Tibial nerve (tissue), 4 donors: ENCODE measurements around the gene ATP7B. TPM values are rescaled to one million over a fixed set of nuclear protein-coding genes. Genes with fewer than 3 reads are reported as not detected.
"Not testable (repeated sequence)": the region's sequence is repeated elsewhere in the genome, so short reads cannot be mapped to it uniquely, and the experiment has no call there.

ENCODE experiments used
- DNase-seq, 2 donors: peaks; one replicate each; pipeline ENCODE4 v3.0.0-alpha.2; 2019; ENCODE audit warnings: low spot score in 2 of 2
- H3K27ac ChIP-seq, 4 donors: fragments of 200-600 bp; sonication (generic) in 3 of 4; one replicate each; pipeline ENCODE4 v1.5.1; 2017 to 2019; ENCODE audit warnings: mild to moderate bottlenecking in 1 of 4
- H3K27me3 ChIP-seq, 2 donors: fragments of 200-600 bp; sonication (generic) in 1 of 2; one replicate each; pipeline versions ENCODE4 v1.5.1 to v1.6.0; 2017 to 2019
- H3K36me3 ChIP-seq, 3 donors: fragments of 200-600 bp; sonication (generic); one replicate each; pipeline ENCODE4 v1.5.1; 2018 to 2019
- H3K4me1 ChIP-seq, 4 donors: fragments of 200-600 bp; sonication (generic) in 3 of 4; one replicate each; pipeline ENCODE4 v1.5.1; 2017 to 2019
- H3K4me3 ChIP-seq, 4 donors: fragments of 200-600 bp; sonication (generic) in 3 of 4; one replicate each; pipeline ENCODE4 v1.5.1; 2017 to 2019; ENCODE audit warnings: mild to moderate bottlenecking in 1 of 4, moderate library complexity in 1 of 4
- H3K9me3 ChIP-seq, 4 donors: fragments of 200-600 bp; sonication (generic) in 3 of 4; one replicate each; pipeline ENCODE4 v1.5.1; 2017 to 2019
- EP300 ChIP-seq, 2 donors: sonication (generic); formaldehyde crosslinking; IDR thresholded peaks; one replicate each; pipeline ENCODE4 v1.6.1; 2017; ENCODE audit warnings: antibody characterized with exemption in 2 of 2, mild to moderate bottlenecking in 1 of 2
- POLR2A ChIP-seq, 2 donors: fragments of 450-650 bp; IDR thresholded peaks; one replicate each; pipeline ENCODE4 v1.6.1; 2017; ENCODE audit warnings: antibody characterized with exemption in 2 of 2, mild to moderate bottlenecking in 2 of 2, moderate library complexity in 2 of 2
- WGBS, 2 donors: methylation state at CpG; one replicate each; pipeline ENCODE4 v1.1.5; 2018; 5-methylcytosine and 5-hydroxymethylcytosine counted together
- total RNA-seq, 4 donors: library from RNA; depleted of rRNA; stranded (reverse); fragments of >200 nt; gene quantifications; one replicate each; pipeline ENCODE4 v1.1.0, GENCODE V29; 2016
- TF ChIP-seq, protein P1 (sequence below), 5 experiments: fragments of 200-600 bp in 3 of 5; fragments of 450-650 bp in 2 of 5; sonication (generic) in 3 of 5; IDR thresholded peaks; one replicate each; pipeline ENCODE4 v1.5.1; 2016 to 2019; ENCODE audit warnings: antibody characterized with exemption in 5 of 5, mild to moderate bottlenecking in 3 of 5, moderate library complexity in 2 of 5

The ATP7B gene
- total RNA-seq, 4 donors from 2014 or later, result 5.1 to 8.4 (median 6.7) TPM

DNA sequence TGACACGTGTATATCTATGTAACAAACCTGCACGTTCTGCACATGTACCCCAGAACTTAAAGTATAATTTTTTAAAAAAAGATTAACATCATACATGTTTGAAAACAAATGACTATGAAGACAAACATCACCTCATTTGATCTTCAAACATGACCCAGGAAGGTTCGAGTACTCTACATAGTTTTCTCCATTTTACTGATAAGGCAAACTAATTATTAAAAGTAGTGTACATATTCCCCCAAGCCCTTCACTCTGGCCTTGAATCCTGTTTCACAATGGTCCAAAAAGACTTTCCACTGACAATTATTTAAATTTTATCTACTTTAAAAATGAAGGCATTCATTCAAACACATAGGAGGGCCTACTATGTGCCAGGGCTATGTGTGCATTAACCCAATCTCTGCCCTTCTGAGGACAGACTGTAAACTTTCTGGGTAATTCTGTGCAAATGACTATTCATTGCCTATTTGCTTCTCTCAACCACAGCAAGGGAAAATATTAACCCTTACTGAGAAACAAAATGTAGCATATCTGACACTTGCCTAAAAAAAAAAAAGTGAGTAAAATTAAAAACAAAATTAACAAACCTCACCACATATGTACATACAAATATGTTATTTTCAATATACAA lies 22.1 kb downstream of the ATP7B start:
- no peak overlapping the region for H3K4me3 ChIP-seq
- TF ChIP-seq EP300 (IDR thresholded peaks at IDR 0.05) (no peak), POLR2A (IDR thresholded peaks at IDR 0.05) (no peak)
- TF ChIP-seq, protein P1, sequence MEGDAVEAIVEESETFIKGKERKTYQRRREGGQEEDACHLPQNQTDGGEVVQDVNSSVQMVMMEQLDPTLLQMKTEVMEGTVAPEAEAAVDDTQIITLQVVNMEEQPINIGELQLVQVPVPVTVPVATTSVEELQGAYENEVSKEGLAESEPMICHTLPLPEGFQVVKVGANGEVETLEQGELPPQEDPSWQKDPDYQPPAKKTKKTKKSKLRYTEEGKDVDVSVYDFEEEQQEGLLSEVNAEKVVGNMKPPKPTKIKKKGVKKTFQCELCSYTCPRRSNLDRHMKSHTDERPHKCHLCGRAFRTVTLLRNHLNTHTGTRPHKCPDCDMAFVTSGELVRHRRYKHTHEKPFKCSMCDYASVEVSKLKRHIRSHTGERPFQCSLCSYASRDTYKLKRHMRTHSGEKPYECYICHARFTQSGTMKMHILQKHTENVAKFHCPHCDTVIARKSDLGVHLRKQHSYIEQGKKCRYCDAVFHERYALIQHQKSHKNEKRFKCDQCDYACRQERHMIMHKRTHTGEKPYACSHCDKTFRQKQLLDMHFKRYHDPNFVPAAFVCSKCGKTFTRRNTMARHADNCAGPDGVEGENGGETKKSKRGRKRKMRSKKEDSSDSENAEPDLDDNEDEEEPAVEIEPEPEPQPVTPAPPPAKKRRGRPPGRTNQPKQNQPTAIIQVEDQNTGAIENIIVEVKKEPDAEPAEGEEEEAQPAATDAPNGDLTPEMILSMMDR (IDR thresholded peaks at IDR 0.05), result no peak
- H3K9me3 ChIP-seq, result peaks cover 0 to 17% (median 0%) of the 10 kb centered on the region in 4 donors
- H3K36me3 ChIP-seq, result no peaks in the 10 kb centered on the region
- H3K27ac ChIP-seq, result no peak overlapping the region
- H3K27me3 ChIP-seq, result no peaks in the 10 kb centered on the region
- DNase-seq, result no peak
- 91 to 96% methylated on average over 3 of the region's 3 CpGs for WGBS, 2 donors
- no peaks in the 10 kb centered on the region for H3K4me1 ChIP-seq

DNA sequence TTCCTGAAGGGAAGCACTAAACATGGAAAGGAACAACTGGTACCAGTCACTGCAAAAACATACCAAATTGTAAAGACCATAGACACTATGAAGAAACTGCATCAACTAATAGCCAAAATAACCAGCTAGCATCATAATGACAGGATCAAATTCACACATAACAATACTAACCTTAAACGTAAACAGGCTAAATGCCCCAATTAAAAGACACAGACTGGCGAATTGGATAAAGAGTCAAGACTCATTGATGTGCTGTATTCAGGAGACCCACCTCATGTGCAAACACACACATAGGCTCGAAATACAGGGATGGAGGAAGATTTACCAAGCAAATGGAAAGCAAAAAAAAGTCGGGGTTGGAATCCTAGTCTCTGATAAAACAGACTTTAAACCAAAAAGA lies 26.3 kb downstream of the ATP7B start:
- peaks cover 0 to 17% (median 0%) of the 10 kb centered on the region in 4 donors for H3K9me3 ChIP-seq
- DNase-seq, H3K36me3 ChIP-seq, H3K27me3 ChIP-seq, H3K27ac ChIP-seq, H3K4me3 ChIP-seq, H3K4me1 ChIP-seq: not testable (repeated sequence)
- WGBS, 2 donors, result 89 to 91% methylated on average over 4 of the region's 4 CpGs

DNA sequence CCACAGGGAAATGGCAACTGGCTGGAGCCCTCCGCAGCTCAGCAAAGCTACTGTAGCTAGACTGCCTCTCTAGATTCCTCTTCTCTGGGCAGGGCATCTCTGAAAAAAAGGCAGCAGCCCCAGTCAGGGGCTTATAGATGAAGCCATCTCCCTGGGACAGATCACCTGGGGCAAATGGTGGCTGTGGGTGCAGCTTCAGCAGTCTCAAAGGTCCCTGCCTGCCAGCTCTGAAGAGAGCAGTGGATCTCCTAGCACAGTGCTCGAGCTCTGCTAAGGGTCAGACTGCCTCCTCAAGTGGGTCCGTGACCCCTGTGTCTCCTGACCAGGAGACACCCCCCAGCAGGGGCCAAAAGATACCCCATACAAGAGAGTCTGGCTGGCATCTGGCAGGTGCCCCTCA lies 28.0 kb downstream of the ATP7B start:
- peaks cover 0 to 17% (median 0%) of the 10 kb centered on the region in 4 donors for H3K9me3 ChIP-seq
- WGBS, 2 donors, result 92 to 100% methylated on average over 1 to 2 of the region's 3 CpGs
- not testable (repeated sequence) for H3K36me3 ChIP-seq, H3K27ac ChIP-seq, DNase-seq, H3K27me3 ChIP-seq, H3K4me1 ChIP-seq, H3K4me3 ChIP-seq

DNA sequence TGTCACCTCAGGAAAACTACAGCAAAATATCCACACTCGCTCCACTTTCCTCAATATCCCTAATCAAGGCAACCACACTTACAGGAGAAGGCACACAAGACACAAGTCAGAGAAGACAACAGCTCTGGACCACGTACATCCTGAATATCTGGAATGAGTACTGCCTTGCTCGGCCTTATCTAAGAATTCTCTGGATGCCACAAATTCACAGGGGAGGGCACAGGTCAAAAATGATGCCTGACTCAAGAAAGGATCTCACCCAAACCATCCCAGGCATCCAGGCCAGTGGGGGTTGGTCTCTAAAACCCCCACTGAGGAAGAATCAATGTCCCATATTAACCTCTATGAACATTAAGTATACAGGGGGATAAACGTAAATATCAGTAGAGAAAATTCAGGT lies 29.9 kb downstream of the ATP7B start:
- no peaks in the 10 kb centered on the region for H3K27me3 ChIP-seq
- H3K9me3 ChIP-seq, result peaks cover 0 to 12% (median 0%) of the 10 kb centered on the region in 4 donors
- TF ChIP-seq POLR2A (IDR thresholded peaks at IDR 0.05), result no peak
- TF ChIP-seq EP300 (IDR thresholded peaks at IDR 0.05), result no peak
- TF ChIP-seq, protein P1 (IDR thresholded peaks at IDR 0.05), result no peak
- H3K4me1 ChIP-seq, result peaks cover 0 to 6% (median 0%) of the 10 kb centered on the region in 4 donors
- no peak for DNase-seq
- 57 to 67% methylated on average over 4 of the region's 4 CpGs for WGBS, 2 donors
- no peak overlapping the region for H3K27ac ChIP-seq
- H3K36me3 ChIP-seq, result no peaks in the 10 kb centered on the region
- no peak overlapping the region for H3K4me3 ChIP-seq

DNA sequence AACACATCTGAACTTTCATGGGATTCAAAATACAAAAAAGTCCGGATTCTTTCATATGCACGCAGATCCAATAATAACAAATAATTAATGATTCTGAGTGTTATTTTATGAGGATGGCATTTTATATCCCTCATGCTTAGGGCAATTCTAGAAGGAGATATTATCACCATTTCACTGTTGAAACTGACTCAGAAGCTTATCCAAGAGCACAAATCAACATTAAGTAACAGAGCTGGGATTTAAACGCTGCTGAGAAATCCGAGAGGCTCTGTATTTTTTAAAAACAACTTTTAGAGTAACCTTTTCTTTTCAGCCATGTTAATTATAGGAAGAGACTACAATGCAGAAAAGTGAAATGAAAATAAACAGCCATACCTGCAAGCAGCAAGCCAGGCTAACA lies 30.3 kb downstream of the ATP7B start:
- Histone ChIP-seq H3K4me3 (no peak overlapping the region), H3K27ac (no peak overlapping the region), H3K4me1 (peaks cover 0 to 6% (median 0%) of the 10 kb centered on the region in 4 donors), H3K36me3 (no peaks in the 10 kb centered on the region), H3K27me3 (no peaks in the 10 kb centered on the region), H3K9me3 (peaks cover 0 to 12% (median 0%) of the 10 kb centered on the region in 4 donors)
- DNase-seq, result no peak
- TF ChIP-seq, protein P1 (IDR thresholded peaks at IDR 0.05), result no peak
- no peak for TF ChIP-seq POLR2A (IDR thresholded peaks at IDR 0.05)
- TF ChIP-seq EP300 (IDR thresholded peaks at IDR 0.05), result no peak
- 46 to 59% methylated on average over 4 of the region's 4 CpGs for WGBS, 2 donors

DNA sequence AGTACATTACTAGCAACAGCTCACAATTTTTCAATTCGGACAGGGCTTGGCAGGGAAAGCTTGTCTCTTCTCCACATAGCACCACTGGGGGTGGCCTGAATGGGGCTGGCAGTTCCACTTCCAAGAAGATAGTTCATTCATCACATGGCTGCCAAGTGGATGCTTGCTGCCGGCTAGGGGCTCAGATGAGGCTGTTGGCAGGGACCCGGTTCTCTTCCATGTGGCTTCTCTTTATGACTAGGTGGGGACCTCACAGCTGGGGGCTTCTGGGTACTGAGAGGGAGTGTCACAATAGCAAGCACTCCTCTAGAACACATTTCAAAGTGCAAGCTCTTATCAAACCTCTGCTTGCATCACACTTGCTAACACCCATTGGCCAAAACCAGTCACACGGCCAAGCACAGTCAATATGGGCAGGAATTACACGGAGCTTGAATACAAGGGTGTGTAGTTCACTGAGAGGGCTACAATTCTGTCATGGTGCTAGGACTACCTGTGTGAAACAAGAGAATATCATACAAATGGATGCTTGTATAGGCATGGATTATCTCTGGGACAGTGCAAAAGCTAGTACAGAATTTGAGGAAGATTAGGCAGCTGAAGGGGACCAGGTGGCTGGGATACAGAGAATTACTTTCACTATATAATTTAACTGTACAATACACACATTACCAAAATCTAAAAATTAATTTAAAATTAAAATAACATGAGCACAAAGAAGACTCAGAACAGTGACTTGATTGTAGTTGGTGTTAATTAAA lies 32.3 kb downstream of the ATP7B start:
- WGBS, 2 donors, result 69 to 87% methylated on average over 5 of the region's 5 CpGs
- no peak for TF ChIP-seq POLR2A (IDR thresholded peaks at IDR 0.05)
- TF ChIP-seq, protein P1 (IDR thresholded peaks at IDR 0.05), result no peak
- TF ChIP-seq EP300 (IDR thresholded peaks at IDR 0.05), result no peak
- Histone ChIP-seq H3K4me1 (peaks cover 0 to 6% (median 0%) of the 10 kb centered on the region in 4 donors), H3K36me3 (peaks cover 0 to 6% (median 0%) of the 10 kb centered on the region in 3 donors), H3K27me3 (no peaks in the 10 kb centered on the region), H3K27ac (no peak overlapping the region), H3K4me3 (no peak overlapping the region), H3K9me3 (no peaks in the 10 kb centered on the region)
- DNase-seq, result no peak
